WTC11 (cell line): ENCODE data around the gene ACOXL. TPM values are rescaled to one million over a fixed set of nuclear protein-coding genes. Genes with fewer than 3 reads are reported as not detected.

Source experiments
- ATAC-seq: fragments of 200-7000 bp; cut with Tn5 transposase; 2 replicates; pipeline ENCODE4 v1.10.0; 2021; ENCODE audit warnings: mild to moderate bottlenecking, moderate library complexity
- CTCF ChIA-PET: fragments of 300-600 bp; sonication (Branson Sonifier 250); formaldehyde crosslinking; loops from one replicate; lab custom pipeline; 2021; ENCODE audit warnings: antibody characterized with exemption; lab: Charles Lee
- POLR2A ChIA-PET: fragments of 350-600 bp; sonication (Branson Sonifier 250); formaldehyde crosslinking; loops from one replicate; lab custom pipeline; 2021; ENCODE audit warnings: antibody characterized with exemption; lab: Charles Lee
- DNase-seq: peaks from one replicate; pipeline ENCODE4 v3.0.0; 2021; ENCODE audit warnings: low spot score
- H3K27ac Mint-ChIP-seq: 2 replicates; pipeline ENCODE4 v1.8.0; 2021; ENCODE audit warnings: mixed read lengths
- H3K27me3 Mint-ChIP-seq: 2 replicates; pipeline ENCODE4 v1.8.0; 2021; ENCODE audit warnings: low read depth, mild to moderate bottlenecking, moderate library complexity, mixed read lengths
- H3K36me3 Mint-ChIP-seq: 2 replicates; pipeline ENCODE4 v1.8.0; 2021; ENCODE audit warnings: mixed read lengths
- H3K4me1 Mint-ChIP-seq: 2 replicates; pipeline ENCODE4 v1.8.0; 2022; ENCODE audit warnings: mixed read lengths
- H3K4me3 Mint-ChIP-seq: 2 replicates; pipeline ENCODE4 v1.8.0; 2021; ENCODE audit warnings: mild to moderate bottlenecking, moderate library complexity, mixed read lengths
- H3K9me3 Mint-ChIP-seq: 2 replicates; pipeline ENCODE4 v1.8.0; 2021; ENCODE audit warnings: mixed read lengths
- AR ChIP-seq: fragments of 250-450 bp; sonication (Bioruptor Pico); IDR thresholded peaks from 2 replicates; pipeline ENCODE4 v1.9.0; 2021; ENCODE audit warnings: mild to moderate bottlenecking
- CREM ChIP-seq: sonication (generic); formaldehyde crosslinking; IDR thresholded peaks from 2 replicates; pipeline ENCODE4 v1.8.1; 2022; ENCODE audit warnings: mild to moderate bottlenecking, missing genetic modification reagents, moderate library complexity
- CTCF ChIP-seq: fragments of 200-600 bp; IDR thresholded peaks from 2 replicates; pipeline ENCODE4 v1.8.0; 2022; ENCODE audit warnings: antibody characterized with exemption
- E2F5 ChIP-seq: sonication (generic); formaldehyde crosslinking; IDR thresholded peaks from 2 replicates; pipeline ENCODE4 v1.8.1; 2022; ENCODE audit warnings: mild to moderate bottlenecking, moderate library complexity, missing genetic modification reagents
- HMGXB4 ChIP-seq: sonication (generic); formaldehyde crosslinking; IDR thresholded peaks from 2 replicates; pipeline ENCODE4 v1.8.1; 2023; ENCODE audit warnings: mild to moderate bottlenecking, moderate library complexity, missing genetic modification reagents
- MYBL2 ChIP-seq: sonication (generic); formaldehyde crosslinking; IDR thresholded peaks from 2 replicates; pipeline ENCODE4 v1.8.1; 2023; ENCODE audit warnings: mild to moderate bottlenecking, moderate library complexity, missing genetic modification reagents
- RORB ChIP-seq: fragments of 250-450 bp; sonication (Bioruptor Pico); IDR thresholded peaks from 2 replicates; pipeline ENCODE4 v1.9.0; 2021; ENCODE audit warnings: mild to moderate bottlenecking
- ZNF121 ChIP-seq: sonication (generic); formaldehyde crosslinking; IDR thresholded peaks from 2 replicates; pipeline ENCODE4 v1.8.0; 2023; ENCODE audit warnings: missing genetic modification reagents
- ZNF532 ChIP-seq: fragments of 250-450 bp; sonication (Bioruptor Pico); IDR thresholded peaks from 2 replicates; pipeline ENCODE4 v1.9.0; 2021; ENCODE audit warnings: mild to moderate bottlenecking, borderline replicate concordance
- ZNF671 ChIP-seq: fragments of 250-450 bp; sonication (Bioruptor Pico); IDR thresholded peaks from 2 replicates; pipeline ENCODE4 v1.8.0; 2021; ENCODE audit warnings: mild to moderate bottlenecking
- total RNA-seq: library from RNA; stranded (reverse); gene quantifications from 3 replicates; pipeline ENCODE4 v1.2.3, GENCODE V29; 2021

Gene ACOXL
- total RNA-seq, 1 experiment from 2014 or later: 14.9 TPM

- no peak for TF ChIP-seq AR (CRISPR knock-in tag)
Observed at GRCh38 chr2:111091811-111092211, 359.4 kb downstream of the ACOXL start (continued).

- CTCF ChIA-PET: interaction anchor here (0.6 to 0.8 kb wide), 3 partner anchors 23 to 491 kb away, joined by 3 to 4 read pairs (median 3); no protein-coding TSS in a partner anchor
- POLR2A ChIA-PET: no interaction called here
- Mint-ChIP-seq H3K27me3 (no peaks in the 10 kb centered on the region), H3K4me1 (no peaks in the 10 kb centered on the region), H3K27ac (no peak overlapping the region), H3K9me3 (no peaks in the 10 kb centered on the region), H3K4me3 (no peak overlapping the region), H3K36me3 (no peaks in the 10 kb centered on the region)
- TF ChIP-seq E2F5: no peak
- no peak for TF ChIP-seq CTCF
- TF ChIP-seq ZNF121 (CRISPR knock-in tag): no peak
- no peak for TF ChIP-seq ZNF671 (CRISPR knock-in tag)
- ATAC-seq (no peak), DNase-seq (no peak)
Observed at GRCh38 chr2:111094691-111095090, 362.3 kb downstream of the ACOXL start.

- Mint-ChIP-seq H3K27ac (no peak overlapping the region), H3K4me1 (peaks cover 4% of the 10 kb centered on the region; the same call in 1 of the 2 replicates), H3K36me3 (no peaks in the 10 kb centered on the region), H3K9me3 (no peaks in the 10 kb centered on the region), H3K27me3 (no peaks in the 10 kb centered on the region), H3K4me3 (no peak overlapping the region)
- CTCF ChIA-PET: interaction anchor here (0.7 to 0.8 kb wide), 2 partner anchors 24 to 490 kb away, joined by 3 read pairs; no protein-coding TSS in a partner anchor
- TF ChIP-seq MYBL2 (CRISPR knock-in tag) (no peak), HMGXB4 (CRISPR knock-in tag) (no peak), RORB (no peak), CREM (no peak), ZNF532 (CRISPR knock-in tag) (no peak)
- DNase-seq: no peak
- ATAC-seq: no peak
- POLR2A ChIA-PET: no interaction called here
Observed at GRCh38 chr2:111095434-111095833, 363.1 kb downstream of the ACOXL start.
